DMS53 (cell line): ENCODE results near the gene IMP4.

Experiments
- DNase-seq: peaks from one replicate; lab custom pipeline; 2025; lab: John Stamatoyannopoulos, UW

IMP4 gene

GRCh38 chr2:130378206-130378897 is 35.7 kb downstream of the IMP4 start:
- no peak for DNase-seq

GRCh38 chr2:130378898-130379214 is 36.2 kb downstream of the IMP4 start:
- DNase-seq: no peak

- DNase-seq: no peak
Observed at GRCh38 chr2:130380096-130380934, 37.6 kb downstream of the IMP4 start.

- DNase-seq: no peak
Observed at GRCh38 chr2:130381145-130381544, 38.4 kb downstream of the IMP4 start.

GRCh38 chr2:130381619-130382018 is 38.9 kb downstream of the IMP4 start:
- DNase-seq: no peak

- no peak for DNase-seq
Observed at GRCh38 chr2:130382313-130382917, 39.7 kb downstream of the IMP4 start.

- no peak for DNase-seq
Observed at GRCh38 chr2:130385709-130386108, 43.0 kb downstream of the IMP4 start.

GRCh38 chr2:130387071-130387400 is 44.3 kb downstream of the IMP4 start:
- DNase-seq: no peak

GRCh38 chr2:130387804-130388203 is 45.1 kb downstream of the IMP4 start:
- DNase-seq: no peak

- no peak for DNase-seq
Observed at GRCh38 chr2:130388221-130388907, 45.7 kb downstream of the IMP4 start.

- DNase-seq: no peak
Observed at GRCh38 chr2:130389358-130389757, 46.7 kb downstream of the IMP4 start.

- no peak for DNase-seq
Observed at GRCh38 chr2:130389783-130390182, 47.1 kb downstream of the IMP4 start.

GRCh38 chr2:130390460-130391057 is 47.9 kb downstream of the IMP4 start:
- peak; percentile 25 for DNase-seq

- peak; percentile 70 for DNase-seq
Observed at GRCh38 chr2:130391058-130391871, 48.6 kb downstream of the IMP4 start.

- DNase-seq: peak; percentile 33
Observed at GRCh38 chr2:130391872-130392670, 49.4 kb downstream of the IMP4 start.

- DNase-seq: no peak
Observed at GRCh38 chr2:130393318-130393910, 50.7 kb downstream of the IMP4 start.
